Measurements from ENCODE around the gene CSRNP3. TPM values are rescaled to one million over a fixed set of nuclear protein-coding genes. Genes with fewer than 3 reads are reported as not detected.

CSRNP3 gene
- total RNA-seq, 4 donors from 2014 or later = 0.91 to 14.1 (median 1.7) TPM

- WGBS, 2 donors = 82 to 89% methylated on average over 2 of the region's 2 CpGs
- H3K4me3 ChIP-seq (ENCODE audit: low read depth, poor library complexity, severe bottlenecking) = no peak overlapping the region
- no peak for DNase-seq (ENCODE audit: low spot score in 2 of 2)
- TF ChIP-seq CTCF (IDR thresholded peaks at IDR 0.05) (no peak), POLR2A (IDR thresholded peaks at IDR 0.05) (no peak)
- intact Hi-C loops (cut with DNase I; ENCODE audit: low total_unique reads) = no loop called here
Measured at GRCh38 chr2:165632594-165632993, 163.1 kb downstream of the CSRNP3 start.

- intact Hi-C loops (cut with DNase I; ENCODE audit: low total_unique reads) = no loop called here
- no peak for DNase-seq (ENCODE audit: low spot score in 2 of 2)
- WGBS, 2 donors = 88 to 91% methylated on average over 3 of the region's 3 CpGs
- no peak for TF ChIP-seq POLR2A (IDR thresholded peaks at IDR 0.05)
- no peak for TF ChIP-seq CTCF (IDR thresholded peaks at IDR 0.05)
- no peak overlapping the region for H3K4me3 ChIP-seq (ENCODE audit: low read depth, poor library complexity, severe bottlenecking)
Measured at GRCh38 chr2:165633431-165633830, 163.9 kb downstream of the CSRNP3 start.

- no peak overlapping the region for H3K4me3 ChIP-seq (ENCODE audit: low read depth, poor library complexity, severe bottlenecking)
- intact Hi-C loops (cut with DNase I; ENCODE audit: low total_unique reads) = no loop called here
- DNase-seq (ENCODE audit: low spot score in 2 of 2) = no peak
- 92 to 95% methylated on average over 4 of the region's 4 CpGs for WGBS, 2 donors
- TF ChIP-seq POLR2A (IDR thresholded peaks at IDR 0.05) (no peak), CTCF (IDR thresholded peaks at IDR 0.05) (no peak)
Measured at GRCh38 chr2:165634282-165634681, 164.8 kb downstream of the CSRNP3 start.

- WGBS, 2 donors = 19 to 30% methylated on average over 4 of the region's 4 CpGs
- TF ChIP-seq CTCF (IDR thresholded peaks at IDR 0.05) = no peak
- no peak for TF ChIP-seq POLR2A (IDR thresholded peaks at IDR 0.05)
- intact Hi-C loops (cut with DNase I; ENCODE audit: low total_unique reads) = no loop called here
- DNase-seq (ENCODE audit: low spot score in 2 of 2) = no peak
- no peak overlapping the region for H3K4me3 ChIP-seq (ENCODE audit: low read depth, poor library complexity, severe bottlenecking)
Measured at GRCh38 chr2:165634855-165635254, 165.4 kb downstream of the CSRNP3 start.

- DNase-seq (ENCODE audit: low spot score in 2 of 2) = no peak
- H3K4me3 ChIP-seq (ENCODE audit: low read depth, poor library complexity, severe bottlenecking) = no peak overlapping the region
- 70 to 79% methylated on average over 1 of the region's 1 CpG for WGBS, 2 donors
- intact Hi-C loops (cut with DNase I; ENCODE audit: low total_unique reads) = no loop called here
- TF ChIP-seq POLR2A (IDR thresholded peaks at IDR 0.05) = no peak
- TF ChIP-seq CTCF (IDR thresholded peaks at IDR 0.05) = no peak
Measured at GRCh38 chr2:165635532-165635931, 166.0 kb downstream of the CSRNP3 start.

GRCh38 chr2:165636959-165637358, 167.5 kb downstream of the CSRNP3 start:
- intact Hi-C loops (cut with DNase I; ENCODE audit: low total_unique reads) = no loop called here
- DNase-seq (ENCODE audit: low spot score in 2 of 2) = no peak
- 58 to 78% methylated on average over 1 of the region's 1 CpG for WGBS, 2 donors
- no peak overlapping the region for H3K4me3 ChIP-seq (ENCODE audit: low read depth, poor library complexity, severe bottlenecking)
- TF ChIP-seq POLR2A (IDR thresholded peaks at IDR 0.05) (no peak), CTCF (IDR thresholded peaks at IDR 0.05) (no peak)
